LHCN-M2 (cell line): ENCODE measurements around the gene CUBN. TPM values are rescaled to one million over a fixed set of nuclear protein-coding genes. Genes with fewer than 3 reads are reported as not detected.
A peak's percentile ranks its signal among the peaks of the same experiment; 100 is the strongest.

ENCODE experiments used
- DNase-seq: peaks from one replicate; pipeline ENCODE4 v3.0.0-alpha.2; 2012; ENCODE audit warnings: low read depth
- total RNA-seq: library from RNA; depleted of rRNA; stranded (reverse); fragments of >200 nt; gene quantifications from 2 replicates; pipeline ENCODE4 v1.2.3, GENCODE V29; 2014

The CUBN gene
- total RNA-seq, 1 experiment from 2014 or later: 0.69 TPM

GRCh38 chr10:16822726-16823360 is 306.8 kb downstream of the CUBN start:
- DNase-seq: no peak

GRCh38 chr10:16822027-16822426 is 307.6 kb downstream of the CUBN start:
- DNase-seq: no peak

DNA sequence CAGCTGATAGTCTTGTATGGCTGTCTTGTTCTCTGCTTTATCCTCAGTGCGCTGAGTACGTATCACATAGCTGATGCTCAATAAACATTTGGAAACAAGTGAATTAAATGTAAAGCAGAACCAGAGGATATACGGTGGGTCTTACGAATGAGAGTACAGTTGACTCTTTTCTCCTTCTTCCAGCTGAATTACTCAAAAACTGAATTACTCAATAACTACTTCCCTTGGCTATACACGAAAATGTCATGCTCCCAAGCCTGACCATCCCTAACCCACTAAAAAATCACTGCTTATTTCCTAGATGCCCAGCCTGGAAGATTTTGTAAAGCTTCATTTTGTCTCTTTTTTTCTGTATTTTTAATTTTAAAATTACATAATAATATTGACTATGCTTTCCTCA is 309.2 kb downstream of the CUBN start:
- DNase-seq: no peak

- no peak for DNase-seq
These were observed 309.6 kb downstream of the CUBN start for GRCh38 chr10:16820018-16820417.

DNA sequence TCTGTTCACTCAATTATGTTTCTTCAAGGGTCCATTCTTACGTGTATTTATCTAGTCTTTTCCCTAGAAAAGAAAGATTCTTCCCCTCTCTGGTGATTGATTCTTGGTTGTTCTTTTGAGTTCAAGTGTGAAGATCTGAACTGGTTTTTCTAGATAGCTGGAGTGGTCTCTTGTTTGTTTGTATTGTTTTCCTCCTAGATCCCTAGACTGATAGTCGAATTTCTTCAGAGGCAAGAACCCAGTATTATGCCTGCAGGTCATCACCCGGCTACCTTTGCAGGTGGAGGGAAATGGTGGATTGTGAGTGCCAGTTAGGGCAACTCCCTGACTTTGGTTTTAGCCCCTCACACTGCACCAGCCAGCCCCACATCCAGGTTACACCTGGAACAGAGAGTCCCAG is 310.2 kb downstream of the CUBN start:
- no peak for DNase-seq

DNA sequence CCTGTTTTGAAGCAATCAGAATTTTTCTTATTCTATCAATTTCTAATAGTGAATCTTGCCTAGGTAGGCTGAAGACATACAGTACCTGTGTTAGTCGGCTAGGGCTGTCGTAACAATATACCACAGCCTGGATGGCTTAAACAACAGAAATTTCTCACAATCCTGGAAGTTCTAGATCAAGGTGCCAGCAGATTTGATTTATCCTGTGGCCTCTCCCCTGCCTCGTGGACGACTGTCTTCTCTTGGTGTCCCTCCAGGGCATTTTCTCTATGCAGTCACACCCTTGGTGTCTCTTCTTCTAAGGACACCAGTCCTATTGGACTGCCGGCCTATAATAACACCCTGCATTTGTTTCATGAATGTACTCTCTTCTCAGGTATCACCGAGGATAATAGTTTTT is 310.6 kb downstream of the CUBN start:
- no peak for DNase-seq

GRCh38 chr10:16817125-16818019 is 312.2 kb downstream of the CUBN start, which contains the start of gene RSU1:
RSU1 (minus strand) TSS chr10:16817424; CDS start chr10:16817081, 343 bp downstream.
- DNase-seq: peak; percentile 100

DNA sequence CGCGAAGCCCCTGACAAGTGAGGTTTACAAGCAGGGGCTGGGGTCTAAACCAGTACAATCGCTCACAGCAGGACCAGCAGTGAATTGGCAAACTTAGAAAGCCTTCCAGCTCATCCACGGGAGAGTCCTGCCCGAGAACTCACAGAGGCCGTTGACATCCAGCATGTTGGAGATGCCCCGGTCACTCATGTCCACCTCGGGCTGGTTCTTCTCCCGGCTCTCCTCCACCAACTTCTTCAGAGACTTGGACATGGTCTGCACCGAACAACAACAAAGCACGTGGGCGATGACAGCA is 312.8 kb downstream of the CUBN start:
- no peak for DNase-seq

GRCh38 chr10:16816171-16816570 is 313.4 kb downstream of the CUBN start:
- no peak for DNase-seq

DNA sequence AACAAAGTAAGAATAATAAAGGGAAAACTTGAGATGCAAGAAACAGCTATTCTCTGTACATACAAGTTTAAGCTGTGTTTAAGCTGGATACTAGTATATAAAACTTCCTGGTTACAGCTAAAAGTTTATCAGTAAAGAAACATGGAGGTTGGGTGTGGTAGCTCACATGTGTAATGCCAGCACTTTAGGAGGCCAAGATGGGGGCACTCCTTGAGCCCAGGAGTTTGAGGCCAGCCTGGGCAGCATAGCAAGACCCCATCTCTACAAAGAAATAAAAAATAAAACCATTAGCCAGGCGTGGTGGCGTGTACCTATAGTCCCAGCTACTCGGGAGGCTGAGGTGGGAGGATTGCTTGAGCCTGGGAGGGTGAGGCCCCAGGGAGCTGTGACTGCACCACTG is 315.6 kb downstream of the CUBN start:
- no peak for DNase-seq

DNA sequence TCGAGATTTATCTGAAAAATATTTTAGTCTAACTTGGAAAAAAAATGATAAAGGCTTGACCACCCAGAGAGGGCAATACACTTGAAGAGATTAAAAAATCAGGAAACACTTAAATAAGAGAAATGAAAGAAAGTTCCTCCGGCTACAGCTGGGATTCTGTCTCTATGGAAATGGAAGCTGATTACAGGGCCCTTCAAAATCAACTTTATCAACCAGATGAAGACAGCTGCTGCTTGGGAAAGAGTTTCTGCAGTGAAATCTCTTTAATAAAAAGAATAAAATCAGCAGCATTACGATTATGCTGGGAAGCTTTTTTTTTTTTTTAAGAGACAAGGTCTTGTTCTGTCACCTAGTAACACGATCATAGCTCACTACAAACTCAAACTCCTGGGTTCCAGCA is 316.9 kb downstream of the CUBN start:
- no peak for DNase-seq

DNA sequence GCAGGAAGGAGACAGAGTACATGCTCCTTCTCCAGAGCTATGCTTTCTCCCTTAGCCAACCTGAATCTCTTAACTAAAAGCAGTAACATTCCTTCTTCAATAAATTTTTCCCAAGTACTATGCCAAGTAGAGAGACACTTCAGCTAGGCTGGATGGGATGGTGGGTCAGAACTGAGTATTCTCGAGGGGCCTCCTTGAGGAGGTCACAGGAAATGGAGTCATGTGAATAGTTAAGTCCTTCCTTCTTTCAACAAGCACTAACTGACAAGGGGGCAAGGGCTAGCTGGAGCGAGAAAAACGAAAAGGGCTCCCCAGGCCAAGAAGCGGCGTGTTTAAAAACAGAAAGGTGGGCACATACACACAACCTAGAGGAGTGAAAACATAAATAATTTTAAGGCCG is 317.8 kb downstream of the CUBN start:
- DNase-seq: no peak

DNA sequence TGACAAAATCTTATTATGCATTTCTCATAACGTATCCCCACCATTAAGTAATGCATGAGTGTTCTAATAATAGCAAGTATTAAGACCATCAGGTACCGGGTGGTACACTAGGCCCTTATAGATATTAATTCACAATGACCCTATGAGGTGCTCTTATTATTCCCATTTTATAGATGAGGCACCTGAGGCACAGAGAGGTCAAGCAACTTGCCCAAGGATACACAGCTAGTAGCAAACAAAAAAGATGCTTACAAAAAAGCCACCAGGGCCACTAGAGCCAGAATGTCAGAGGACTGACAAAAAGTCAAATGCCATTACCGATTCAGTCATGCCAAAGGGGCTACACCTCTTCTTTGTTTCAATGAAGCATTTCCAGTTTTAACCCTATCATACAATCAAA is 318.3 kb downstream of the CUBN start:
- DNase-seq: no peak

GRCh38 chr10:16809074-16809718 is 320.4 kb downstream of the CUBN start:
- peak; percentile 25 for DNase-seq

DNA sequence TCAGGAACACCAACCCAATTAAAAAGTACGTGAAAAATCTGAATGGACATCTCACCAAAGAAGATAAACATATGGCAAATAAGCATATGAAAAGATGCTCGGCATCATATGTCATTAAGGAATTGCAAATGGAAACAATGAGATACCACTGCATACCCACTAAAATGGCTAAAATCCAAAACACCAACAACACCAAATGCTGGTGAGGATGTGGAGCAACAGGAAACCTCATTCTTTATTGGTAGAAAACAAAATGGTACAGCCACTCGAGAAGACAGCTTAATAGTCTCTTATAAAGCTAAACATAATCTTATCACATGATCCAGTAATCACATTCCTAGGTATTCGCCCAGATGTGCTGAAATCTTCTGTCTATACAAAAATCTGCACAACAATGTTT is 325.5 kb downstream of the CUBN start:
- DNase-seq: no peak

DNA sequence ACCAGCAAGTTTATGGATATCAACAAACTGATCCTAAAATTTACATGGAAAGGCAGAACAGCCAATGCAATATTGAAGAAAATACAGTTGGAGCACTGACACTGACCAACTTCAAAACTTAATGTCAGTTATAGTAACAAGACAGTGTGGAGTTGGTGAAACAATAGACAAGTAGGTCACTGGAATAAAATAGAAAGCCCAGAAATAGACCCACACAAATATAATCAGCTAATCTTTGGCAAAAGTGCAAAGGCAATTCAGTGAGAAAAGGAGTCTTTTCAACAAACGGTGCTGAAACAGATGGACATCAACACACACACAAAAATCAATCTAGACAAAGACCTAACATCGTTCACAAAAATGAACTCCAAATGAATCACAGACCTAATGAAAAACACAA is 326.1 kb downstream of the CUBN start:
- no peak for DNase-seq

- no peak for DNase-seq
These were observed 330.0 kb downstream of the CUBN start for GRCh38 chr10:16799621-16800020.

GRCh38 chr10:16798571-16798970 is 331.0 kb downstream of the CUBN start:
- no peak for DNase-seq

GRCh38 chr10:16795410-16796073 is 334.1 kb downstream of the CUBN start:
- DNase-seq: no peak

- no peak for DNase-seq
These were observed 335.6 kb downstream of the CUBN start for GRCh38 chr10:16794005-16794404.

DNA sequence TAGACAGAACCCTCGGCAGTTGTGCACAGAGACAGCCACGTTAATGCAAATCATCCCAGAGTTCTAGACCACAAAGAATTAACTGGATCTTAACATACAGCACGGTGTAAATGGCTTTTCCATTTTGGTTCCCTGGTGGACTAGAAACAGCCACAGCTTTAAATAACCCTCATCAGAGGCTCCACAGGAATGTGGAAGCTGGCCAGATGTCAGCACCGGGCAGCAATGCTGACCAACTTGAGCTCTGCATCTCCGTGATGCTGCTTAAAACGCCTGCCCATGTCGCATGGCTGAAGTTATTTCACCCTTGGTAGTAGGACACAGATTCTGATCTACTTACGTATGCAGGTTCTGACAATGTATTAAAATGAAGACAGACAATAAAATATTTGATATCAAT is 336.9 kb downstream of the CUBN start:
- peak; percentile 52 for DNase-seq

GRCh38 chr10:16789765-16790164 is 339.8 kb downstream of the CUBN start:
- no peak for DNase-seq
